Thymus (tissue), 11 donors: ENCODE measurements around the gene KDSR. TPM values are rescaled to one million over a fixed set of nuclear protein-coding genes. Genes with fewer than 3 reads are reported as not detected.
A peak's percentile ranks its signal among the peaks of the same experiment; 100 is the strongest.

ENCODE experiments used
- DNase-seq, 9 donors: peaks; one replicate each; pipeline ENCODE4 v3.0.0-alpha.2; 2013; ENCODE audit warnings: low spot score in 9 of 9, low read depth in 6 of 9, missing footprints in 1 of 9
- H3K27ac ChIP-seq, 2 donors: one replicate each; pipeline ENCODE4 v1.5.1; 2013; ENCODE audit warnings: control low read depth in 1 of 2, low read depth in 1 of 2, low read length in 1 of 2, mild to moderate bottlenecking in 1 of 2, moderate library complexity in 1 of 2
- H3K27me3 ChIP-seq, 2 donors: one replicate each; pipeline ENCODE4 v1.5.1; 2013; ENCODE audit warnings: low read length in 1 of 2; ENCODE audit not compliant: control insufficient read depth in 2 of 2, insufficient read depth in 1 of 2
- H3K36me3 ChIP-seq, 2 donors: one replicate each; pipeline ENCODE4 v1.5.1; 2013; ENCODE audit warnings: low read length in 1 of 2, mild to moderate bottlenecking in 1 of 2, moderate library complexity in 1 of 2; ENCODE audit not compliant: control insufficient read depth in 2 of 2, insufficient read depth in 2 of 2
- H3K4me1 ChIP-seq, 2 donors: one replicate each; pipeline ENCODE4 v1.5.1; 2013; ENCODE audit warnings: low read length in 2 of 2; ENCODE audit not compliant: control insufficient read depth in 2 of 2, insufficient read depth in 2 of 2
- H3K4me3 ChIP-seq, 2 donors: one replicate each; pipeline ENCODE4 v1.5.1; 2013; ENCODE audit warnings: low read length in 2 of 2, control low read depth in 1 of 2, mild to moderate bottlenecking in 1 of 2
- H3K9me3 ChIP-seq, 2 donors: one replicate each; pipeline ENCODE4 v1.5.1; 2013; ENCODE audit warnings: low read length in 1 of 2, mild to moderate bottlenecking in 1 of 2; ENCODE audit not compliant: control insufficient read depth in 2 of 2, insufficient read depth in 1 of 2
- WGBS: extraction: QIAGEN DNeasy Blood & Tissue Kit; methylation state at CpG from one replicate; pipeline ENCODE4 v1.1.7; 2013; 5-methylcytosine and 5-hydroxymethylcytosine counted together
- polyA plus RNA-seq: library from polyadenylated mRNA; stranded (reverse); fragments of 200-250 nt; gene quantifications from one replicate; pipeline ENCODE4 v1.2.3, GENCODE V29; 2013
- total RNA-seq: library from RNA; stranded (reverse); fragments of 120-200 nt; gene quantifications from one replicate; pipeline ENCODE4 v1.2.4, GENCODE V29; 2013
- donor health status: healthy.

Gene KDSR
- total and polyA plus RNA-seq, 2 donors = 12.2 to 28.0 TPM

GRCh38 chr18:63315131-63315662 lies 51.8 kb downstream of the KDSR start:
- Histone ChIP-seq H3K4me3 (peak overlapping the region in 1 of 2 donors; percentile 2), H3K4me1 (peaks cover 10 to 15% of the 10 kb centered on the region in 2 donors), H3K9me3 (no peaks in the 10 kb centered on the region), H3K27me3 (peaks cover 0 to 11% of the 10 kb centered on the region in 2 donors), H3K36me3 (peaks cover 0 to 3% of the 10 kb centered on the region in 2 donors), H3K27ac (no peak overlapping the region)
- WGBS = 85% methylated on average over 3 of the region's 3 CpGs
- no peak for DNase-seq

- WGBS = 60% methylated on average over 4 of the region's 4 CpGs
- no peak overlapping the region for H3K4me3 ChIP-seq
- H3K27me3 ChIP-seq = peaks cover 0 to 8% of the 10 kb centered on the region in 2 donors
- H3K36me3 ChIP-seq = peaks cover 0 to 3% of the 10 kb centered on the region in 2 donors
- H3K27ac ChIP-seq = no peak overlapping the region
- no peaks in the 10 kb centered on the region for H3K9me3 ChIP-seq
- no peak for DNase-seq
- peaks cover 12 to 15% of the 10 kb centered on the region in 2 donors for H3K4me1 ChIP-seq
Observed at GRCh38 chr18:63314062-63314790, 52.8 kb downstream of the KDSR start.

GRCh38 chr18:63313396-63313917 lies 53.5 kb downstream of the KDSR start:
- peaks cover 0 to 3% of the 10 kb centered on the region in 2 donors for H3K36me3 ChIP-seq
- no peak overlapping the region for H3K27ac ChIP-seq
- H3K9me3 ChIP-seq = no peaks in the 10 kb centered on the region
- DNase-seq = no peak
- H3K4me3 ChIP-seq = no peak overlapping the region
- peaks cover 0 to 7% of the 10 kb centered on the region in 2 donors for H3K27me3 ChIP-seq
- H3K4me1 ChIP-seq = peaks cover 9 to 12% of the 10 kb centered on the region in 2 donors
- 89% methylated on average over 5 of the region's 5 CpGs for WGBS

GRCh38 chr18:63312737-63313395 lies 54.1 kb downstream of the KDSR start:
- Histone ChIP-seq H3K4me3 (no peak overlapping the region), H3K4me1 (peaks cover 5 to 7% of the 10 kb centered on the region in 2 donors)

GRCh38 chr18:63312019-63312409 lies 55.0 kb downstream of the KDSR start:
- no peak overlapping the region for H3K4me3 ChIP-seq
- H3K9me3 ChIP-seq = no peaks in the 10 kb centered on the region
- peaks cover 0 to 5% of the 10 kb centered on the region in 2 donors for H3K4me1 ChIP-seq
- no peaks in the 10 kb centered on the region for H3K27me3 ChIP-seq
- H3K27ac ChIP-seq = no peak overlapping the region
- no peak for DNase-seq
- H3K36me3 ChIP-seq = peaks cover 0 to 3% of the 10 kb centered on the region in 2 donors
- 97% methylated on average over 3 of the region's 3 CpGs for WGBS

More at GRCh38 chr18:63312737-63313395, 54.1 kb downstream of the KDSR start:
- 93% methylated on average over 5 of the region's 5 CpGs for WGBS
- Histone ChIP-seq H3K9me3 (no peaks in the 10 kb centered on the region), H3K36me3 (peaks cover 0 to 3% of the 10 kb centered on the region in 2 donors), H3K27me3 (peaks cover 0 to 2% of the 10 kb centered on the region in 2 donors), H3K27ac (no peak overlapping the region)
- DNase-seq = no peak

GRCh38 chr18:63311118-63312018 lies 55.6 kb downstream of the KDSR start:
- 92% methylated on average over 8 of the region's 8 CpGs for WGBS

GRCh38 chr18:63309422-63309821 lies 57.6 kb downstream of the KDSR start:
- WGBS = 61% methylated on average over 5 of the region's 5 CpGs
- Histone ChIP-seq H3K9me3 (no peaks in the 10 kb centered on the region), H3K4me1 (peaks cover 0 to 2% of the 10 kb centered on the region in 2 donors), H3K27ac (no peak overlapping the region), H3K4me3 (no peak overlapping the region), H3K27me3 (no peaks in the 10 kb centered on the region), H3K36me3 (peaks cover 0 to 3% of the 10 kb centered on the region in 2 donors)
- DNase-seq = peak in 1 of 9 donors; percentile 61

More at GRCh38 chr18:63311118-63312018, 55.6 kb downstream of the KDSR start:
- Histone ChIP-seq H3K4me3 (no peak overlapping the region), H3K27ac (no peak overlapping the region), H3K27me3 (no peaks in the 10 kb centered on the region), H3K36me3 (peaks cover 0 to 3% of the 10 kb centered on the region in 2 donors), H3K4me1 (peaks cover 0 to 5% of the 10 kb centered on the region in 2 donors), H3K9me3 (no peaks in the 10 kb centered on the region)
- no peak for DNase-seq

GRCh38 chr18:63307551-63308200 lies 59.3 kb downstream of the KDSR start:
- no peak overlapping the region for H3K4me3 ChIP-seq
- peak overlapping the region in 1 of 2 donors; percentile 4 for H3K27ac ChIP-seq
- 85% methylated on average over 2 of the region's 2 CpGs for WGBS
- H3K4me1 ChIP-seq = peaks cover 0 to 6% of the 10 kb centered on the region in 2 donors
- H3K27me3 ChIP-seq = no peaks in the 10 kb centered on the region
- H3K9me3 ChIP-seq = no peaks in the 10 kb centered on the region
- no peaks in the 10 kb centered on the region for H3K36me3 ChIP-seq
- no peak for DNase-seq
